Activated CD4-positive, alpha-beta T cell treated with anti-CD3 and anti-CD28 coated beads for 1 hour (primary cell): ENCODE measurements around the gene SLC1A5.
"Not testable (repeated sequence)": the region's sequence is repeated elsewhere in the genome, so short reads cannot be mapped to it uniquely, and the experiment has no call there.

Experiments
- DNase-seq: peaks from one replicate; pipeline ENCODE4 v3.0.0-alpha.2; 2020

The SLC1A5 gene

DNA sequence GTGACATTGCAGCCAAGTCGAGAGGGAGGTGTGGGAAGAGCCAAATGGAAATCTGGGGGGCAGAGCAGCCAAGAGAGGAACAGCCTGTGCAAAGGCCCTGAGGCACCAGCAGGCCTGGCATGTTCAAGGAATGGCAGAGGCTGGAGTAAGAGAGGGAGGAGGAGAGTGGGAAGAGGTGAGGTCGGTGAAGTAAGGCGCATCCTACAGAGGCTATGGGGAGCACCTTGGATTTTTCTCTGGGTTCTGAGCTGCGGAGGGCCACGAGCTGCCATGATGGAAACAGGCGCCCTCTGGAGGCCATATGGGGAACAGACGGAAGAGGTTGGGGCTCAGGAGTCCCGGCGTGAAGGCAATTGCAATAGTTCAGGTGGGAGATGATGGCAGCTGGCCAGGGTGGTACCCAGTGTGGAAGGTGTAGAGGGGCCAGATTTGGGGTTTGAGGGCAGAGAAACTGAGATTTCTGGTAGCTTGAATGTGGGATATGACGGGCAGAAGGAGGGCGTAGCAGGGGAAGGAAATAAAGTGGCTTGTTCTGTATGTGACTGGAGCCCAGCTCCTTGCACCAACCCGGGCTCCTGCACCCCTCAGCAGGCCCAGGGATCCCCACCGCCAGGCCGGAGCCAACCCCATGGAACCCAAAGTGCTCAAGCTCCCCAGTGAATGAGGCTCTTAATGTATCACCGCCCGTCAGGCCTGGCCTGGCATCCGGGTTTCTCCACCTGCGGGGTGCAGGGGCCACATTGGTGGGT lies 21.7 kb downstream of the SLC1A5 start:
- peak; percentile 47 for DNase-seq

DNA sequence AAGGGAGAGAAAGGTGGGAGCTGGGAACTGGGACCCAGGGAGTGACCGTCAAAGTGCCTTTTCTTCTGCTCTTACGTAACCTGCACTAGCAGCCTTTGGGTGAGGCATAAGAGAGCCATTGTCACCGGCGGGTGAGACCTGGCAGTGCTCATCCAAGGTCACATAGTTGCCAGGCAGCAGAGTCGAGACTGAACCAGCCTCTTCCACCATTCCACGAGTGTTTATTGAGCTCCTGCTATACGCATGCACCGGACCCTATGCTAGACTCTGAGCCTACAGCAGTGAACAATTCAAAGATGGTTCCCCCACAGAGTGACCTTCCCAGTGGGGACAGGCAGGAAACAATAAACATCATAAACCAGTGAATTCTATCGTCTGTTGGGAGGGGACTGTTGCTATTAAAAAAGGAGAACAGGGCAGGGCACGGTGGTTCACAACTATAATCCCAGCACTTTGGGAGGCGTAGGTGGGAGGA lies 23.5 kb downstream of the SLC1A5 start:
- DNase-seq, result no peak

DNA sequence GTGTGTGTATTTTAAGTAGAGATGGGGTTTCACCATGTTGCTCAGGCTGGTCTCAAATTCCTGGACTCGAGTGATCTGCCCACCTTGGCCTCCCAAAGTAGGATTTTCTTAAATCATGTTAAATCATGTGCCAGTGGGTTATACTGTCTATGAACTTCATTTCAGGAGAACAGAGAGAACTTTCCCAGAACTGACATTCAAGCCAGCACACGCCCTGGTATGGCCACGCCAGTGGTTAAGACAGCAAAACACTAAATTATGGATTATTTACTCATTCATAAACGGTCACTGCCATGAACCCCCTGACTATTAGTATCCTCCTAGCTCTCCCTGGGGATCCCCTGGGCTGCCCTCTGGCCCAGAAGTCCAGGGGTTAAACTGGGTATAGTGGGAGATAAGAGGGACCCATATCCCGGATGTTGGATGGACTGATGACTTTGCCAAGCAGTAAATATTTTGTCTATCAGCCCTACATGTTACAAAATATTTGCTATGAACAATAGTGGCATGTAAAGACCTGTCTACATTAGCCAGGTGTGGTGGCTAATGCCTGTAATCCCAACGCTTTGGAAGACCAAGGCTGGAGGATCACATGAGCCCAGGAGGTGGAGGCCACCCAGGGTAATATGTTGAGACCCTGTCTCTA lies 26.0 kb downstream of the SLC1A5 start:
- DNase-seq, result no peak

DNA sequence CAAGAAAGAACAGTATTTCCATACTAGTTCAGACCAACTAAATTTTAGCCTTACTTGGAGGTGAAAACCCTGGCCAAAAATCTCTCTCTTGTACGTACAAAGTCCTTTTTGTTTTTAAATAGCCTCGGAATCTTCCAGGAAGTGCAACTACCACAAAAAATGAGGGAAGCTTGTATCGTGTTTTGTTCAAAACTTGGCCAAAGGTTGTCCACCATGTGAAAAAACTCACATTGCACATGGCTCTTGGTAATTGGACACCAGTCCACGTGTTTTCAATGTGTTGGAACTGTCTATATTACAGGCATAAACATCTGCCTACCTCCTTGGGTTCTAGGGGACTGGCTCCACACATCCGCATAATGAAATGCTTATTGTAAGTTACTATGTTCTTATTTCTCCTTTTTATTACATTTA lies 27.0 kb downstream of the SLC1A5 start:
- no peak for DNase-seq

- DNase-seq, result not testable (repeated sequence)
These were observed 27.5 kb downstream of the SLC1A5 start for GRCh38 chr19:46760897-46761296.

DNA sequence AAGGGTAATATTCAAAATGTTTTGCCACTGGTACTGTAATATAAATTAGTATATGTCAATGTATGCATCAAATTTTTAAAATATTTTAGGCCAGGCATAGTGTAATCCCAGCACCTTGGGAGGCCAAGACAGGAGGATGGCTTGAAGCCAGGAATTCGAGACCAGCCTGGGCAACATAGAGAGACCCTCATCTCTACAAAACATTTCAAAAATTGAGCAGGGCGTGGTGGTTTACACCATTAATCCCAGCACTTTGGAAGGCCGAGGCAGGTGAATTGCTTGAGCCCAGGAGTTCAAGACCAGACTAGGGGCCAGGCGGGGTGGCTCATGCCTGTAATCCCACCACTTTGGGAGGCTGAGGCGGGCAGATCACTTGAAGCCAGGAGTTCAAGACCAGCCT lies 28.0 kb downstream of the SLC1A5 start:
- no peak for DNase-seq

DNA sequence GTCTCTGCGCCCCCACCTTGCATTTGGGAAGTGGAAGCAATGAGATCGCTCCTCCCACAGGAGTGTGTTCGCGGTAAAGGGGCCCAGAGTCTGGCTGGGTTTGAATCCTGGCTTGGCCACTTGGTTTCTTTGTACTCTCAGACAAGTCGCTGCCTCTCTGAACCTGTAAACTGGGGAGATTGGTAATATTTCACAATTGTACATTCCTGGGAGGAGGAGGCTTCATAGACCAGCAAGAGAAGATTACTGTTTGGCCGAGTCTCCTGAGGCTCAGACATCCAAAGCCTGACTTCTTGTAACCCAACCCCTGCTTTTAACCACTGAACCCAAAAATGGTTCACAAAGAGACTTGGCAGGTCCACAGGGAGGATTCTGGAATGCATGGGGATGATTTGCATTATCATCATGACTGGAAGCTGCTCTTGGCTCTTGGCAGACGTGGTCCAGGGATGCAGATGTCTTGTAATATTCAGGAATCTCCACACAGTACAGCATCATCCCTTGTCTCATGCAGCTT lies 28.5 kb downstream of the SLC1A5 start:
- no peak for DNase-seq

GRCh38 chr19:46759206-46759605 lies 29.2 kb downstream of the SLC1A5 start:
- no peak for DNase-seq

DNA sequence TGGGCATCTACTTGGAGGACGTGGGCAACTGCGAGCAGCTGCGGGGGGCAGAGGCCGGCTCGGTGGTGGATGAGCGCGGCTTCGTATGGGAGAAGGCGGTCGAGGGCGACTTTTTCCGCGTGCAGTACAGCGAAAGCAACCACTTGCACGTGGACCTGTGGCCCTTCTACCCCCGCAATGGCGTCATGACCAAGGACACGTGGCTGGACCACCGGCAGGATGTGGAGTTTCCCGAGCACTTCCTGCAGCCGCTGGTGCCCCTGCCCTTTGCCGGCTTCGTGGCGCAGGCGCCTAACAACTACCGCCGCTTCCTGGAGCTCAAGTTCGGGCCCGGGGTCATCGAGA lies 31.9 kb downstream of the SLC1A5 start:
- no peak for DNase-seq

DNA sequence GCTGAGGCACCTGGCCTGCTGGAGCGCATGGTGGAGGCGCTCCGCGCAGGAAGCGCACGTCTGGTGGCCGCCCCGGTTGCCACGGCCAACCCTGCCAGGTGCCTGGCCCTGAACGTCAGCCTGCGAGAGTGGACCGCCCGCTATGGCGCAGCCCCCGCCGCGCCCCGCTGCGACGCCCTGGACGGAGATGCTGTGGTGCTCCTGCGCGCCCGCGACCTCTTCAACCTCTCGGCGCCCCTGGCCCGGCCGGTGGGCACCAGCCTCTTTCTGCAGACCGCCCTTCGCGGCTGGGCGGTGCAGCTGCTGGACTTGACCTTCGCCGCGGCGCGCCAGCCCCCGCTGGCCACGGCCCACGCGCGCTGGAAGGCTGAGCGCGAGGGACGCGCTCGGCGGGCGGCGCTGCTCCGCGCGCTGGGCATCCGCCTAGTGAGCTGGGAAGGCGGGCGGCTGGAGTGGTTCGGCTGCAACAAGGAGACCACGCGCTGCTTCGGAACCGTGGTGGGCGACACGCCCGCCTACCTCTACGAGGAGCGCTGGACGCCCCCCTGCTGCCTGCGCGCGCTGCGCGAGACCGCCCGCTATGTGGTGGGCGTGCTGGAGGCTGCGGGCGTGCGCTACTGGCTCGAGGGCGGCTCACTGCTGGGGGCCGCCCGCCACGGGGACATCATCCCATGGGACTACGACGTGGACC lies 32.4 kb downstream of the SLC1A5 start:
- no peak for DNase-seq

GRCh38 chr19:46755077-46755852 lies 33.1 kb downstream of the SLC1A5 start:
- DNase-seq, result no peak

GRCh38 chr19:46753420-46754155 lies 34.8 kb downstream of the SLC1A5 start:
- peak; percentile 43 for DNase-seq

DNA sequence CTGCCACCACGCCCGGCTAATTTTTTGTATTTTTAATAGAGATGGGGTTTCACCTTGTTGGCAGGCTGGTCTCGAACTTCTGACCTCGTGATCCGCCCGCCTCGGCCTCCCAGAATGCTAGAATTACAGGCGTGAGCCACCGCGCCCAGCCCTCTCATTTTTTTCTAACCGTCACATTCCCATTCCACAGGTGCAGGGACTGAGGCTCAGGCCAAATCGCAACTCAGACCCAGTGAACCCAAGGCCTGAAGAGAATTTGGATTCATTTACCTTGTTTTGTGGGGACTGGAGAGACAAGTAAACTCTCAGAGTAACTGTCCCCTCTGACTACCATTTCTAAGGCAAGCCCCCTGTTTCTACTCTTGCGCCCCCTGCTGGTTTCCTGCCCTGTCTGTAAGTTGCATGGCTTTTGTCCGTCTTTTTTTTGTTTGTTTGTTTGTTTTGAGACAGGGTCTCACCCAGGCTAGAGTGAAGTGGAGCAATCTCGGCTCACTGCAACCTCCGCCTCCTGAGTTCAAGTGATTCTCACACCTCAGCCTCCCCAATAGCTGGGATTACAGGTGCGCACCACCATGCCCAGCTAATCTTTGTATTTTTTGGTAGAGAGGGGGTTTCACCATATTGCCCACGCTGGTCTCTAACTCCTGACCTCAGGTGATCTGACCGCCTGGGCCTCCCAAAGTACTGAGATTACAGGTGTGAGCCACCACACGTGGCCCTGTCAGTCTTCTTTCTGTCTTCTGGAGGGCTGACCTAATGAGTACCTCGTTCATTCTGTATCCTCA lies 39.9 kb downstream of the SLC1A5 start:
- DNase-seq, result peak; percentile 54

DNA sequence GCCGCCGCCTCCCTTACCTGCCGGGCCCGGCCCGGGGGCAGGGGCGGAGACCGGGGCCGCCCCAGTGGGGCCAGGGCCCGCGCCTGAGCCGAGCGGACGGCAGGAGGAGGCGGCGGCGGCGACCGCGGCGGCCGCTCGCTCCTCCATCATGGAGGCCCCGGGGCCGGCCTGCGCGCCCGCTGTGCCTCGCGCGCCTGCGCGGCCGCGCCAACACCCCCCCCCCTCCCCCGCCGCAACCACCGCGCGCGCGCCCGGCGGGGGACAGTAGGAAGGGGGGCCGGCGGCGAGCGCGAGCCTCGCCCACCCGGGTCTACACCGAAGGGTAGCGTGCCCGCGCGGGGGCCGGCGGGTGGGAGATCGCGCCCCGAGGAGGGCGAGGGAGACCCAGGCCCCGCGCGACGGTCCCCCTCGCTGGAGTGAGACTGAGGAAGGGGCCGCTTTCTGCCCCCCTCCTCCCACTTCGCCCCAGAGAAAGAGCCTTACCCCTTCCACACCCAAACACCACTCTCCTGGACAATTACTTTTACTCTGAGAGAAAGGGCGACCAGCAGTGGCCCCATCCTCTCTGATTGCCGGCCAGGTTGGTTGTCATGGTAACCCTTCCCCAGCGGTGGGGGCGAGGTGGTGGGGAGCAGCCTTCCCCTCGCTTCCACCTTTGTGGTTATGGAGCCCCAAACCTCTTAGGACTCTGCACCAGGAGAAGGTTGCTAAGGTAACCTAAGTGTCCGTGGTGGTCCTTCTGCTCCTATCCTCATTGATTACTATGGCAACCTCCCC lies 41.9 kb downstream of the SLC1A5 start, which contains the start of gene STRN4:
TSS of gene STRN4 (minus strand) at position 170 of the 777 bp plus-strand sequence. CDS start at position 150, 20 bp downstream.
- DNase-seq, result peak; percentile 39

DNA sequence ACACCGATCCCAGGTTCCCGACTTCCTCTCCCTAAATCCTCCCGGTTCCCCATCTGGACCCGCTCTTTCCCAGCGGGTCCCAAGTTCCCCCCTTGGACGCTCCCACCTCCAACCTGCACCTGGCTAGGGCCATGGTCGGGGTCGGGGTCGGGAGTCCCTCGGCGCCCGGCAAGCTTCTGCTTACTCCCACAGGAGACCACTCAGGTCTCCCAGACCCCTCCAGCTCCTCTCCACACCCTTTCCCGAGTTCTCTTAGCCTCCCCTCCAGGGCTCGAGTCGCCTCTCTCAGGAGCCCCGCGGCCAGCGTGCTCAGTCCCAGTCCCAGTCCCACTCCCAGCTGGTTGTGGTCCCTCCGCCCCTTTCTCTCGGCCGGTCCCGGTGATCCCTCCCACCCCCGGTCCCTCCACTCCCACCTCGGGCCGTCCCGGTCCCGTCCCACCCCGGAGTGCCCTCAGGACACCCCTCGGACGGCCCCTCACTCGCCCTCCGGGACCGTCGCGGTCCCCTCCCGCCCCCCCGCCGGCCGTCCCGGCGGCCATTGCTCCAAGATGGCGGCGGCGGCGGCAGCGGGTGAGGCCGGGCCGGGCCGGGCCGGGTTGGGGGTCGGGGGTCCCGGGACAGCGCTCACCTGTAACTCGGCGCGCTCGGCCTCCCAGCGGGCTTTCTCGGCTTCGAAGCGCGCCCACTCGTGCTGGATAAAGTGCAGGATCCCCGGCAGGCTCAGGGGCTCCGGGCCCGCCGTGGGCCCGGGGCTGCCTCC lies 42.7 kb downstream of the SLC1A5 start, which contains the start of gene FKRP:
TSS of gene FKRP (plus strand) at position 537 of the 760 bp plus-strand sequence. CDS start 9,394 bp downstream, outside the sequence.
- DNase-seq, result no peak

- DNase-seq, result no peak
These were observed 43.4 kb downstream of the SLC1A5 start for GRCh38 chr19:46745030-46745429.

GRCh38 chr19:46744005-46744691 lies 44.2 kb downstream of the SLC1A5 start:
- no peak for DNase-seq

DNA sequence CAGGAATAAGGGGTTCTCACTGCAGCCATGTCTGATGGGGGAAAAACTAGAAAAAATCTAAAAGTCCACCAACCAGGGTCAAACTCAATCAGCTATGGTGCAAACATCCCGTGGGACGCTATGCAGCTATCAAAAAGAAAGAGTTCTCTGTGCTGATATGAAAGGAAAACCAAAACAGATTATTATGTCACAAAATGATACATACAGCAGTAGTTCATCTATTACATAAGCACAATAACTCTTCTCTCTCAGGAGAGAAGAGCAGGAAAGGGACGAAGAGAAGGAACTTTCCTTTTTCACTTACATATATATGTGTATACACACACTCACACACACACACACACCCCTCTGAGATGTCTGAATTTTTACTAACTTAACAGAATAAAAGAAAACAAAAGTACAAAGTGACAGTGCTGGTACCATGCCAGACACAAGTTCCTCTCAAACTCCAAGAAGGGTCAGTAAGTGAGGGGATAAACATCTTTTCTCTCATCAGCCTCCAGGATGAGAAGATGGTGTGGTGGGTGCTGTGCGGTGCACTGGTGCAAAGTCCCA lies 45.4 kb downstream of the SLC1A5 start:
- DNase-seq, result no peak
